ENCODE measurements around the gene MLANA. TPM values are rescaled to one million over a fixed set of nuclear protein-coding genes. Genes with fewer than 3 reads are reported as not detected.

The MLANA gene
- polyA plus RNA-seq, 3 donors: not detected

DNA sequence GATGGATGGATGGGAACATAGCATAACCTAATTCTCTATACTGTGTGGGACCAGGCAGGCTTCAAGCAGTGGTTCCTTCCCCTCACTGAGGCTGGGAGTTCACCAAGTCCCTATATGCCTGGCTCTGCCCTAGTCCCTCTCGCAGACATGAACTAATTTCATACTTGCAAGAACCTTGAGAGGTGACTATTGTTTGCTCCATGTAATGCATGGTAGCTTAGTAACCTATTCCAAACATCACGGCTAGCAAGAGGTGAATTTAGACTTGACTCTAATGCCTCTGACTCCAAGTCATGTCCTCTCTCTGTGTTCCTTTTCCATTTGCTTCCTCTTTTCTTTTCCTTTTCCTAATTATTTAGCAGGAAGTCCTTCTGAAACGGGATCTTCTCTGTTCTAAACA, 31.9 kb upstream of the MLANA start:
- Histone ChIP-seq H3K4me1 (ENCODE audit: control insufficient read depth in 1 of 2, insufficient read depth in 2 of 2, low read length in 2 of 2) (peaks cover 0 to 6% of the 10 kb centered on the region in 2 donors), H4K20me1 (ENCODE audit: insufficient read depth, low read length) (no peaks in the 10 kb centered on the region), H3K4me3 (replicated peaks in 1 of 3; ENCODE audit: low read depth in 2 of 3, low read length in 3 of 3) (no peak overlapping the region), H3K27ac (ENCODE audit: low read depth in 1 of 2, low read length in 2 of 2) (no peak overlapping the region), H3K9ac (ENCODE audit: insufficient read depth, low read length, poor library complexity, severe bottlenecking) (no peak overlapping the region), H3K4me2 (replicated peaks; ENCODE audit: extremely low read depth, low read length, poor library complexity, severe bottlenecking) (no peak overlapping the region), H3K79me2 (ENCODE audit: insufficient read depth, low read length) (no peaks in the 10 kb centered on the region), H3K27me3 (ENCODE audit: control insufficient read depth in 2 of 2, insufficient read depth in 2 of 2, low read length in 2 of 2) (no peaks in the 10 kb centered on the region), H2AFZ (ENCODE audit: insufficient read depth, low read depth, low read length, poor library complexity, severe bottlenecking) (no peak overlapping the region), H3K36me3 (replicated peaks in 1 of 2; ENCODE audit: control insufficient read depth in 1 of 2, insufficient read depth in 2 of 2, low read length in 2 of 2) (no peaks in the 10 kb centered on the region), H3K9me3 (replicated peaks in 1 of 2; ENCODE audit: control insufficient read depth in 1 of 2, insufficient read depth in 1 of 2, low read length in 2 of 2) (no peaks in the 10 kb centered on the region)
- WGBS (ENCODE audit: insufficient coverage): 0% methylated on average over 1 of the region's 3 CpGs
- Mint-ChIP-seq H3K4me1 (peaks cover 8% of the 10 kb centered on the region), H3K4me3 (no peak overlapping the region), H3K36me3 (peaks cover 0 to 1% of the 10 kb centered on the region in 2 donors), H3K27me3 (ENCODE audit: low read depth in 3 of 3) (no peaks in the 10 kb centered on the region), H3K9me3 (peaks cover 0 to 7% (median 0%) of the 10 kb centered on the region in 7 donors), H3K27ac (no peak overlapping the region)
- intact Hi-C loops (cut with micrococcal nuclease): no loop called here
- no peak for DNase-seq
- TF ChIP-seq CTCF (IDR thresholded peaks at IDR 0.05): no peak

- Histone ChIP-seq H2AFZ (ENCODE audit: insufficient read depth, low read depth, low read length, poor library complexity, severe bottlenecking) (no peak overlapping the region), H3K9me3 (replicated peaks in 1 of 2; ENCODE audit: control insufficient read depth in 1 of 2, insufficient read depth in 1 of 2, low read length in 2 of 2) (no peaks in the 10 kb centered on the region), H3K9ac (ENCODE audit: insufficient read depth, low read length, poor library complexity, severe bottlenecking) (no peak overlapping the region), H3K27me3 (ENCODE audit: control insufficient read depth in 2 of 2, insufficient read depth in 2 of 2, low read length in 2 of 2) (no peaks in the 10 kb centered on the region), H3K4me3 (replicated peaks in 1 of 3; ENCODE audit: low read depth in 2 of 3, low read length in 3 of 3) (no peak overlapping the region), H3K27ac (ENCODE audit: low read depth in 1 of 2, low read length in 2 of 2) (no peak overlapping the region), H3K79me2 (ENCODE audit: insufficient read depth, low read length) (no peaks in the 10 kb centered on the region), H3K36me3 (replicated peaks in 1 of 2; ENCODE audit: control insufficient read depth in 1 of 2, insufficient read depth in 2 of 2, low read length in 2 of 2) (no peaks in the 10 kb centered on the region), H3K4me2 (replicated peaks; ENCODE audit: extremely low read depth, low read length, poor library complexity, severe bottlenecking) (no peak overlapping the region), H4K20me1 (ENCODE audit: insufficient read depth, low read length) (no peaks in the 10 kb centered on the region), H3K4me1 (ENCODE audit: control insufficient read depth in 1 of 2, insufficient read depth in 2 of 2, low read length in 2 of 2) (peaks cover 0 to 3% of the 10 kb centered on the region in 2 donors)
- H3K27ac Mint-ChIP-seq: no peak overlapping the region
- H3K4me3 Mint-ChIP-seq: no peak overlapping the region
- intact Hi-C loops (cut with micrococcal nuclease): no loop called here
- peaks cover 0 to 2% (median 0%) of the 10 kb centered on the region in 3 donors for H3K27me3 Mint-ChIP-seq (ENCODE audit: low read depth in 3 of 3)
- WGBS (ENCODE audit: insufficient coverage): no CpG with 5 or more reads among the region's 2 CpGs
- TF ChIP-seq CTCF (IDR thresholded peaks at IDR 0.05): no peak
- DNase-seq: no peak
- H3K4me1 Mint-ChIP-seq: peaks cover 4% of the 10 kb centered on the region
- peaks cover 0 to 2% (median 0%) of the 10 kb centered on the region in 7 donors for H3K9me3 Mint-ChIP-seq
- H3K36me3 Mint-ChIP-seq: peaks cover 0 to 1% of the 10 kb centered on the region in 2 donors
Observed at GRCh38 chr9:5863092-5863746, 27.5 kb upstream of the MLANA start.
